ENCODE measurements around the gene RBM20.

The RBM20 gene

DNA sequence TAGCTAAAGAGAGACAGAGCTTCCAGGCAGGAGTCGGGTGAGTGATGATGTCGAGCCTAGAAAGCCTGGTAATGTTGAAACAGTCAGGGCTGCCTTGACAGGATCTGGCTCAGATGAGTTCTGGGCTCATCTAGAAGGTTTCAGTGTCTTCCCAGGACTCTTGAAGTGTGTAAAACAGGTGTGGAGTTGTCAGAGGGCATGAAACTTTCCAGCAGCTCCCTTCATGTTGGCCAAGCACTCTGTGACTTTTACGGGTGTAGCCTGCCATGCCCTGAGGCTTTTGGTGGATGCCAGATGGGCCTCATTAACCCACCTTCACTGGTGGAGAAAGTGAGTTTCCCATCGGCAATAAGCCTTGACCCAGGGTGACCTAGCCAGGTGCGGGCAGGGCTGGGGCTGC is 161.2 kb downstream of the RBM20 start:
- H3K9me2 ChIP-seq (replicated peaks; ENCODE audit: insufficient read depth, low read length) = no peaks in the 10 kb centered on the region
- no peak overlapping the region for H3K27ac ChIP-seq (ENCODE audit: low read length)

GRCh38 chr10:110806335-110806734 is 162.2 kb downstream of the RBM20 start:
- no peaks in the 10 kb centered on the region for H3K9me2 ChIP-seq (replicated peaks; ENCODE audit: insufficient read depth, low read length)
- no peak overlapping the region for H3K9ac ChIP-seq (ENCODE audit: low read length)
- no peak overlapping the region for H3K4me2 ChIP-seq (ENCODE audit: low read depth, low read length)
- DNase-seq = no peak
- no peak for TF ChIP-seq CTCF (IDR thresholded peaks at IDR 0.05; ENCODE audit: low read length)
- H3F3A ChIP-seq (ENCODE audit: insufficient read depth, low read length) = 0 out of 2 replicates have a peak, but pooled peaks cover 8% of the 10 kb centered on the region
- H2AFZ ChIP-seq (ENCODE audit: low read length) = no peak overlapping the region
- no peaks in the 10 kb centered on the region for H4K20me1 ChIP-seq (ENCODE audit: insufficient read depth, low read length)
- no peaks in the 10 kb centered on the region for H3K9me3 ChIP-seq (replicated peaks; ENCODE audit: insufficient read depth, low read length)
- no peaks in the 10 kb centered on the region for H3K79me2 ChIP-seq (ENCODE audit: low read length)
- no peak overlapping the region for H3K4me3 ChIP-seq (ENCODE audit: low read length)
- no peaks in the 10 kb centered on the region for H3K27me3 ChIP-seq (replicated peaks; ENCODE audit: insufficient read depth, low read length)
- H3K36me3 ChIP-seq (replicated peaks; ENCODE audit: insufficient read depth, low read length) = no peaks in the 10 kb centered on the region
- H3K27ac ChIP-seq (ENCODE audit: low read length) = no peak overlapping the region
- H3K4me1 ChIP-seq (ENCODE audit: low read length) = peaks cover 25% of the 10 kb centered on the region

More for the DNA sequence above, 161.2 kb downstream of the RBM20 start:
- no peak overlapping the region for H3K9ac ChIP-seq (ENCODE audit: low read length)
- 0 out of 2 replicates have a peak, but pooled peaks cover 8% of the 10 kb centered on the region for H3F3A ChIP-seq (ENCODE audit: insufficient read depth, low read length)
- no peaks in the 10 kb centered on the region for H3K79me2 ChIP-seq (ENCODE audit: low read length)
- no peaks in the 10 kb centered on the region for H3K9me3 ChIP-seq (replicated peaks; ENCODE audit: insufficient read depth, low read length)
- H3K27me3 ChIP-seq (replicated peaks; ENCODE audit: insufficient read depth, low read length) = no peaks in the 10 kb centered on the region
- peak; percentile 15 for DNase-seq
- peaks cover 25% of the 10 kb centered on the region for H3K4me1 ChIP-seq (ENCODE audit: low read length)
- H4K20me1 ChIP-seq (ENCODE audit: insufficient read depth, low read length) = no peaks in the 10 kb centered on the region
- TF ChIP-seq CTCF (IDR thresholded peaks at IDR 0.05; ENCODE audit: low read length) (no peak), EZH2phosphoT487 (IDR thresholded peaks at IDR 0.05; ENCODE audit: low read length) (no peak), EZH2 (optimal IDR thresholded peaks at IDR 0.05; ENCODE audit: low read depth, low read length) (no peak)
- no peak overlapping the region for H3K4me3 ChIP-seq (ENCODE audit: low read length)
- no peak overlapping the region for H3K4me2 ChIP-seq (ENCODE audit: low read depth, low read length)
- no peaks in the 10 kb centered on the region for H3K36me3 ChIP-seq (replicated peaks; ENCODE audit: insufficient read depth, low read length)
- H2AFZ ChIP-seq (ENCODE audit: low read length) = no peak overlapping the region

GRCh38 chr10:110808123-110808522 is 164.0 kb downstream of the RBM20 start:
- no peak for TF ChIP-seq CTCF (IDR thresholded peaks at IDR 0.05; ENCODE audit: low read length)
- TF ChIP-seq EZH2 (optimal IDR thresholded peaks at IDR 0.05; ENCODE audit: low read depth, low read length) = no peak
- TF ChIP-seq EZH2phosphoT487 (IDR thresholded peaks at IDR 0.05; ENCODE audit: low read length) = no peak

More at GRCh38 chr10:110808123-110808522, 164.0 kb downstream of the RBM20 start:
- Histone ChIP-seq H3K4me2 (ENCODE audit: low read depth, low read length) (no peak overlapping the region), H3K9me2 (replicated peaks; ENCODE audit: insufficient read depth, low read length) (no peaks in the 10 kb centered on the region), H4K20me1 (ENCODE audit: insufficient read depth, low read length) (no peaks in the 10 kb centered on the region), H3K27ac (ENCODE audit: low read length) (no peak overlapping the region), H2AFZ (ENCODE audit: low read length) (no peak overlapping the region), H3F3A (ENCODE audit: insufficient read depth, low read length) (no peaks in the 10 kb centered on the region), H3K9me3 (replicated peaks; ENCODE audit: insufficient read depth, low read length) (no peaks in the 10 kb centered on the region), H3K79me2 (ENCODE audit: low read length) (no peaks in the 10 kb centered on the region), H3K4me1 (ENCODE audit: low read length) (peaks cover 14% of the 10 kb centered on the region), H3K36me3 (replicated peaks; ENCODE audit: insufficient read depth, low read length) (no peaks in the 10 kb centered on the region), H3K4me3 (ENCODE audit: low read length) (no peak overlapping the region), H3K9ac (ENCODE audit: low read length) (no peak overlapping the region), H3K27me3 (replicated peaks; ENCODE audit: insufficient read depth, low read length) (no peaks in the 10 kb centered on the region)
- DNase-seq = no peak

All from MM.1S (cell line).